T-helper 1 cell (primary cell): Measurements from ENCODE around the gene ARMC2.
"Not testable (repeated sequence)": the region's sequence is repeated elsewhere in the genome, so short reads cannot be mapped to it uniquely, and the experiment has no call there.

Experiments
- DNase-seq, 5 donors: peaks; one replicate each; pipeline ENCODE4 v3.0.0-alpha.2; 2012 to 2020

Gene ARMC2

GRCh38 chr6:108872575-108872974, 24.4 kb downstream of the ARMC2 start:
- DNase-seq = no peak

GRCh38 chr6:108873251-108873650, 25.0 kb downstream of the ARMC2 start:
- no peak for DNase-seq

DNA sequence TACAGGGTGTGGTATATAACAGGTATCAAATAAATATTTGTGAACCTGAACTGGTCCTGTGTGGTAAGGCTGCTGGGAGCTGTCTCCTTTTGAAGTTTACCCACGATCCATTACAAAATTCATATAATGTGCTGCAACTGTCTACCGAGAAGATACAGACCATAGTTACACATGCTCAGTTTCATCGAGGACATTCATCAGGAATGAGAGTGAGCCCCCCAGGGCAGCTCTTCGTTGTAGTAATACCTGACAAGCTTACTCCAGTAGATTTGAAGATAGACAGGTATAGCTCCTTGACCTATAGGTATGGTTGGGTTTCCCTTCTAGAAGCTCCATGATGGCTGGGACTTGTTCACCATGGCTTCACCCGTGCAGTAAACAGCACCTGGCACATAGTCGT, 25.7 kb downstream of the ARMC2 start:
- DNase-seq = no peak

DNA sequence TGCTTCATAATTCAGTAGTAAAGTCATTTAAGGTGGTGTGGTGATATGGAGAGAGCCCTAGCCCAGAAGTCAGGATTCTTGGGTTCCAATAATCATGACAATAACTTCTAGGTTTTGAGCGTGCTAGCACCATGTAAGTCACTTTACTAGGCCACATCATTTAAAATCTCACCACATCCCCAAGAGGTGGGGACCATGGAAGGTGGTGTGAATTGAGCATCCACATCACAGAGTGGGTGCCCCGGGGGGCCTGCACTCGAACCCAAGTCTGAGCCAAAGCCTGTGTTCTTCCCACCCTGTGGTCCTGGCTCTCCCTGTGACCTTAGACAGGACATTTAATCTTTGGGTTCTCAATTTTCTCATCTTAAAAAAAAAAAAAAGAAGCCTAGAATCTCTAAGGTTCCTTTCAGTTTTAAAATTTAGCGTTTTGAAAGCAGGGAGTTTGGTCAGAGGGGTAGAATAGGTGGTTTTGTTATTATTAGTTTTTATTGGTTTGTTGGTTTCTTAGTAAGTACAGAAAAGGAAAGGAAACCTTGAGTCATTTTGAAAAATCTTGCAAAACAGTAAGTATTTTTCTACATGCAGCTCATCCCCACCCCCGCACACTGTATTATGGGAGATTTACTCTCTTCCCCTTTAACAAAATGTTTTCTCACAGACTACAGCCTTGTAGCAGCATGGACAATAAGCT, 26.4 kb downstream of the ARMC2 start:
- DNase-seq = peak in 1 of 5 donors; percentile 90

GRCh38 chr6:108875161-108875555, 26.9 kb downstream of the ARMC2 start:
- no peak for DNase-seq

DNA sequence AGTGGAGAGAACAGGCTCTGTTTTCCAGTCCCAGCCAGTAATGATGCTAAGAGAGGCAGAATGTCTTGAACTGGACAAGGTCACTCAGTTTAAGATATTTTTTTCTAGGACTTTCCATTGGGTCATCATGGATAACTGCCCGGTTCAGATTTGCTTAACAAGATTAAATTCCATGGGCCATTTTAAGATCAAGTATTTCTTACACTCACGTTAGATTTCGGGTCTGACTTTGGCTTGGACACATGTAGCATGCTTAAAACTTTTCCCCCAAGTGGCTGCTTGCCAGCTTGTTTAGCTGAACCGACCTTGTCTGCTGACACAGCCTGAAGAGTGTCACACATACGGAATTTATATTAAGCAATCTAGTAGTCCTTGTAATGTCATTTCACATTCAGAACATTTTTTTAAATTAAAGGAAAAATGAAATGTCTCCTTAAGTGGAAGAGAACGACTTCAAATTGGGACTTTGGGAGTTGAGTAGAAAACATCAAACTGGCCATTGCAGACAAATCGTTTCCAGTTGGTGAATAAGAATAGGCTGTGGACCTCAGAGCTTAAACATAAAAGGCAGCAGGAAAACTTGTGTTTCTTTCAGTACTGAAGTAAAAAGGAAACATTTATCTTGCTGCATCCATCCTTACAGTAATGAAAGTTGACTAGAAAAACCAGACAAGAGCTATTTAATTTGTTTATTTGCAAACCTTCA, 29.0 kb downstream of the ARMC2 start:
- no peak for DNase-seq

- no peak for DNase-seq
These were observed 30.7 kb downstream of the ARMC2 start for GRCh38 chr6:108878942-108879341.

GRCh38 chr6:108883172-108883571, 35.0 kb downstream of the ARMC2 start:
- DNase-seq = peak in 1 of 5 donors; percentile 87

- DNase-seq = no peak
These were observed 36.2 kb downstream of the ARMC2 start for GRCh38 chr6:108884211-108885059.

DNA sequence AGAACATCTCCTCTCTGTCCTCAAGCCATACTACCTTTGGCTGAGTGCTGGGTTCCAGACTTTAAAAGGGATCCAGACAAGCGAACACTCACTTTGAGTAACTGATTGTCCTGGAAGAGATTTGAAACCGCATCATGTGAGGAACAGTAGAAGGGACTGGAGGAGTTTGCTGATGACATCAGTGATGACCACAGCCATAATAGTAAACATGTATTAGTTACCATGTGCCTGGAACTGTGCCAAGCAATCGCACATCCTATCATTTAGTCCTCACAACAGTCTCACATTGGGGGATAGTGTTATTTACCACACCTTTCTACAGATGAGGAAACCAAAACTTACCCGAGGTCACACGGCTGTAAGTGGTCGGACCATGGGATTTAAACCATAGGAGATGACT, 39.8 kb downstream of the ARMC2 start:
- no peak for DNase-seq

GRCh38 chr6:108888745-108889144, 40.5 kb downstream of the ARMC2 start:
- DNase-seq = no peak

DNA sequence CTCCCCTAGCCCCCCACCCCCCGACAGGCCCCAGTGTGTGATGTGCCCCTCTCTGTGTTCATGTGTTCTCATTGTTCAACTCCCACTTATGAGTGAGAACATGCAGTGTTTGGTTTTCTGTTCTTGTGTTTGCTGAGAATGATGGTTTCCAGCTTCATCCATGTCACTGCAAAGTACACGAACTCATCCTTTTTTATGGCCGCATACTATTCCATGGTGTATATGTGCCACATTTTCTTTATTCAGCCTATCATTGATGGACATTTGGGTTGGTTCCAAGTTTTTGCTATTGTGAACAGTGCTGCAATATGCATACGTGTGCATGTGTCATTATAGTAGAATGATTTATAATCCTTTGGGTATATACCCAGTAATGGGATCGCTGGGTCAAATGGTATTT, 42.7 kb downstream of the ARMC2 start:
- not testable (repeated sequence) for DNase-seq

DNA sequence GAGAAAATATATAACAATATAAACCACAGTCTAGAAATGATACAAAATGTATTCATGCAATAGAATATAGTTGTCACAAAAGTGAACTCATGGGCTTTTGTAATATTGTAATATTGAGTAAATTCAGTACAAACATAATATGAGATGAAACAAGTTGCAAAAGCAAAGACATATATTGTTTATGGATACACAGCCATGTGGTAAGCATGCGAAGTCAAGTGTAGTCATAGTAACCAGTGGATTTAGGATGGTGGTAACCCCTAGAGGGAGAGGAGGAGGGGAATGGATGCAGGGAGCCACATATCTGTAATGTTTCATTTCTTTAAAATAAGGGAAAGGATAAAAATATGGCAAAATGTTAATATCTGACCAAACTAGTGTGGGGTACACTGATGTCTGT, 47.3 kb downstream of the ARMC2 start:
- DNase-seq = peak in 1 of 5 donors; percentile 41

DNA sequence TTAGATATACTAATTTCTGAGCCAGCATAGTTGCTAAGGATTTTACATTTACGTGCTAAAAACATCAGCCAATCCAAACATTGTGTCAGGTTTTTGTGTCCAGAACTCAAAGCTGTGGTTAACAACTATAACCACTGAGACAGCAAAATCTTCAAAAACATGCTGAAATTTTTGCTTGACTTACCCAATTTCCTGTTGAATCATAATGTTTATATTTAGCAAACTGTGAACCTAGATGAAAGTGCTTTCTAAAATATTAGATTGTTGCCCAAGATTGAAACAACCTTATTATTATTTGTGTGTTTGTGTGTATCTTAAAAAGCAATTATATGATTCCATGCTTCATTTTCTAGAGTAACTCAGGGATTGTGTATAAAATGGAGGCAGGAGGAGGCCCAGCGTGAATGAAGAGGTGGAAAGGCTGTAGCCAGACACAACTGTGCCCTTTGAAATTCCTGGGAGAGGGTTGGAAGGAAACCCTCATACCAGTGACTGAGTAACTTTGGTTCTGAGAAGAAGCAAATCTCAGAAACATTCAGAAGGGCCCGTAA, 48.0 kb downstream of the ARMC2 start:
- peak in 1 of 5 donors; percentile 86 for DNase-seq

GRCh38 chr6:108897371-108897770, 49.1 kb downstream of the ARMC2 start:
- no peak for DNase-seq

- DNase-seq = peak in 1 of 5 donors; percentile 44
These were observed 54.2 kb downstream of the ARMC2 start for GRCh38 chr6:108902382-108902792.

DNA sequence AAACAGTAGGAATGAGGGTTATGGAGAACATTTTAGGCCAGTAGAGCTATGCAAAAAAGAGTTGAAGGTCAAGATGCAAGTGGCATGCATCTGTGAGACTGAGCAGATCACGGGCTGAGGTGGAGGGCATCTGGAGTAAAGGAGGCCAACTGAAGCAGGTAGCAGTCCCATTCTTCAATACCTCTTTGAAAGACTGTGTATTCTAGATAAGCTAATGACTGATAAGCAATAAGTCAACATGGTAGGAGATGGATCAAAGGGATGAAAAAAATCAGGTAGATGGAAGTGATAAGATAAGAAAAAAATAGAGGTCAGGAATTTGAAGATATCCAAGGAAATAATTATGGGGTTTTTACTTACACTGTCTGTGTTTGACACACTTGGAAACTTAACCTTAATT, 55.6 kb downstream of the ARMC2 start:
- DNase-seq = no peak

DNA sequence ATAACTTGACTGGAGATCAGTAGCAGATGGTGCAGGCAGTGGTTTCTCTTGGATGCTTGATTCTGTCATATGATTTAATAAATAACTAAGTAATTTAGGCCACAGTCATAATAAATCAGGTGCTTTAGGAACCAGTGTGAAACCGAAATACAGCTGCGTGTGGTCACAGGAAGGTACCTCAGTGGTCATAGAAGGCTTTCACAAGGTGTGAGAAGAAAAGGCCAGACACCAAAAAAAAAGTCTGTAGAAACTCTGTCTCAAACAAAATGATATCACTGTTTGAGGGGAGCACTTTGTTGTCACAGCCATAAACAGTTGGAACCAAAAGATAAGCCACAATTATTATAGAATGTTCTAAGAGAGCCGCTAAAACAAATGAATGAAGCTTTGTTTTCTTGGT, 56.5 kb downstream of the ARMC2 start:
- no peak for DNase-seq

- DNase-seq = peak in 4 of 5 donors; percentile 22 to 55 (median 26)
These were observed 66.2 kb downstream of the ARMC2 start for GRCh38 chr6:108914235-108915022.

DNA sequence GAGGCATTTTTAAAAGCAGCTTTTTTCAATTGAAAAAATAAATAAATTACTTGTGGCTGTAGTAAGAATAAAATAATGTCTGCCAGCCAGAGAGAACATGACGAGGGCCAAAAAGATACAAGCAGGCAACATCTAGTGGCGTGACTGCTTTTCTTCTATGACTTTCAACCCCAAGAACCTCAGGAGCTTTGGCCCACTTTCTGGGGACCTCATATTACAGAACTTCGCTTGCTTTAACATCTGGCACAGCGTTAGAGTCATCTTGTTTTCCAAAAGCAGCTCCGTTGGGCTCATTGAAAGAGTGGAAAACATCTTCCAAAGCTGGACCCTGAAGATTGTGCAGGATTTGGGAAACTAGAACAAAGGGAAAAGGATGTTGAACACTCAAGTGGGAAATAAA, 67.0 kb downstream of the ARMC2 start:
- DNase-seq = no peak

GRCh38 chr6:108916026-108916686, 67.9 kb downstream of the ARMC2 start:
- DNase-seq = no peak

DNA sequence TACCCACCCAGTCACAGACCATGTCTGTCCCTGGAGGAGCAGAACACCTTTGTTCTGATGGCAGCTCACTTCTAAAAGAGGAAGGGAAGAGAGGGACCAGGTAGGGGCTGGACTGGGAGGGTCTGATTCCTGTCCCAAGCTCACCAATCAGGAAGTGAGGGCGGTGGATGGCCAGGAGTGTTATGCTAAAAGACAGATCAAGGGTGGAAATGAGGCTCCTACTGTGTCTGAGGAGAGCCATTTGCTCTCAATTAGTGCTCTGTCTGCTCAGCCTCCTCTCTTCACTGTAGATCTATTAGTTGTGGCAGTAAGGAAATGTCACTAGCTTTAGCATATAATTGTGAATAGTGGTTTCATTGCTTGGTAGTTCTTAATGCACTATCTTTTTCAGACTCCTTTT, 72.5 kb downstream of the ARMC2 start:
- DNase-seq = no peak
